Fibroblast of lung (primary cell): ENCODE data around the gene DNAI1. TPM values are rescaled to one million over a fixed set of nuclear protein-coding genes. Genes with fewer than 3 reads are reported as not detected.

Source experiments
- DNase-seq, 2 donors: peaks; one replicate each; pipeline versions ENCODE4 v3.0.0 to v3.0.0-alpha.2; 2010; ENCODE audit warnings: low read depth in 2 of 2
- H2AFZ ChIP-seq: 2 replicates; pipeline ENCODE4 v1.5.1; 2012; ENCODE audit warnings: low read length, control low read depth, inconsistent platforms
- H3K27ac ChIP-seq: 2 replicates; pipeline ENCODE4 v1.5.1; 2011; ENCODE audit warnings: low read length, control low read depth; ENCODE audit not compliant: insufficient read depth
- H3K27me3 ChIP-seq: 2 replicates; pipeline ENCODE4 v1.5.1; 2011; ENCODE audit warnings: mild to moderate bottlenecking, low read length; ENCODE audit not compliant: control insufficient read depth, insufficient read depth
- H3K36me3 ChIP-seq: 2 replicates; pipeline ENCODE4 v1.5.1; 2011; ENCODE audit warnings: low read length; ENCODE audit not compliant: control insufficient read depth, insufficient read depth
- H3K4me1 ChIP-seq: 2 replicates; pipeline ENCODE4 v1.5.1; 2011; ENCODE audit warnings: low read length; ENCODE audit not compliant: control insufficient read depth, insufficient read depth; ENCODE audit errors: extremely low read depth
- H3K4me2 ChIP-seq: 2 replicates; pipeline ENCODE4 v1.5.1; 2011; ENCODE audit warnings: low read length, control low read depth; ENCODE audit not compliant: insufficient read depth; ENCODE audit errors: extremely low read depth
- H3K4me3 ChIP-seq, 4 experiments: fragments of 200-600 bp in 1 of 4; sonication (generic) in 1 of 4; replicated peaks in 1 of 4; 2 replicates each; pipeline ENCODE4 v1.5.1; 2011 to 2016; ENCODE audit warnings: low read length in 4 of 4, low read depth in 3 of 4, mild to moderate bottlenecking in 3 of 4, control low read depth in 2 of 4, inconsistent platforms in 1 of 4, mixed read lengths in 1 of 4; ENCODE audit not compliant: insufficient read depth in 1 of 4; ENCODE audit errors: control extremely low read depth in 1 of 4
- H3K79me2 ChIP-seq: 2 replicates; pipeline ENCODE4 v1.5.1; 2012; ENCODE audit warnings: mild to moderate bottlenecking, low read length, inconsistent platforms; ENCODE audit not compliant: control insufficient read depth, insufficient read depth
- H3K9ac ChIP-seq: 2 replicates; pipeline ENCODE4 v1.5.1; 2011; ENCODE audit warnings: mild to moderate bottlenecking, low read length, control low read depth; ENCODE audit not compliant: insufficient read depth
- H3K9me3 ChIP-seq: 2 replicates; pipeline ENCODE4 v1.5.1; 2012; ENCODE audit warnings: low read depth, low read length; ENCODE audit not compliant: control insufficient read depth, insufficient read depth
- H4K20me1 ChIP-seq: 2 replicates; pipeline ENCODE4 v1.5.1; 2011; ENCODE audit warnings: low read length; ENCODE audit not compliant: control insufficient read depth, insufficient read depth; ENCODE audit errors: extremely low read depth
- EZH2 ChIP-seq: IDR thresholded peaks from 2 replicates; pipeline ENCODE4 v1.5.1; 2012; ENCODE audit warnings: low read length, control low read depth, mild to moderate bottlenecking; ENCODE audit errors: missing control alignments
- polyA plus RNA-seq, 2 donors: library from polyadenylated mRNA; depleted of rRNA in 1 of 2; stranded (reverse) in 1 of 2; unstranded in 1 of 2; fragments of >200 nt; gene quantifications; 2 replicates each; pipeline ENCODE4 v1.2.1, GENCODE V29; 2011 to 2012; ENCODE audit warnings: missing spikeins in 1 of 2
- total RNA-seq: library from RNA; depleted of rRNA; stranded (reverse); fragments of >200 nt; gene quantifications from 2 replicates; pipeline ENCODE4 v1.2.1, GENCODE V29; 2014
- TF ChIP-seq, protein P1 (sequence below), 2 donors: IDR thresholded peaks in 1 of 2; conservative IDR thresholded peaks in 1 of 2; 1 replicate in 1 of 2; 2 replicates in 1 of 2; pipeline ENCODE4 v1.5.1; 2011 to 2012; ENCODE audit warnings: low read length in 2 of 2, control low read depth in 1 of 2, inconsistent platforms in 1 of 2, low read depth in 1 of 2, mild to moderate bottlenecking in 1 of 2

DNAI1 gene
- total and polyA plus RNA-seq, 2 donors (not counting 1 experiment from before 2014, with no cell fraction given): not detected

DNA sequence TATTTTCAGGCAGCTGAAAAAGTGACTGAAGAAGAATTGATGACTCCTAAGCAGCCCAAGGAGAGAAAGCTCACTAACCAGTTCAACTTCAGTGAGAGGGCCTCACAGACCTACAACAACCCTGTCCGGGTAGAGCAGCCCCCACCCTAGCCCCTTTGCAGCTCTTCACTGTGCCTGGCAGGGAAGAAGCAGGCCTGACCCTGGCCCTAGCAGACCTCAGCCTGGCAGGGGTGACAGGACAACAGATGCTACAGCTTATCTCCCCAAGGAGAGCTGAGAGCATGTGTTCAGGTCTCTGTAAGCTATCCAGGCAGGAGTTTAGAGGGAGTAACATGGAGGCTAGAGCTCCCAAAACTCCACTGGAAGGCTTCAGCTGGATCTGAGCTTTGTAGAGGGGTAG is 31.8 kb downstream of the DNAI1 start:
- Histone ChIP-seq H3K9me3 (no peaks in the 10 kb centered on the region), H3K4me2 (no peak overlapping the region), H2AFZ (no peak overlapping the region), H3K4me3 (no peak overlapping the region), H4K20me1 (no peaks in the 10 kb centered on the region), H3K4me1 (no peaks in the 10 kb centered on the region), H3K27me3 (peaks cover 3% of the 10 kb centered on the region), H3K27ac (no peak overlapping the region), H3K36me3 (no peaks in the 10 kb centered on the region), H3K79me2 (no peaks in the 10 kb centered on the region), H3K9ac (no peak overlapping the region)
- no peak for TF ChIP-seq EZH2
- TF ChIP-seq, protein P1, sequence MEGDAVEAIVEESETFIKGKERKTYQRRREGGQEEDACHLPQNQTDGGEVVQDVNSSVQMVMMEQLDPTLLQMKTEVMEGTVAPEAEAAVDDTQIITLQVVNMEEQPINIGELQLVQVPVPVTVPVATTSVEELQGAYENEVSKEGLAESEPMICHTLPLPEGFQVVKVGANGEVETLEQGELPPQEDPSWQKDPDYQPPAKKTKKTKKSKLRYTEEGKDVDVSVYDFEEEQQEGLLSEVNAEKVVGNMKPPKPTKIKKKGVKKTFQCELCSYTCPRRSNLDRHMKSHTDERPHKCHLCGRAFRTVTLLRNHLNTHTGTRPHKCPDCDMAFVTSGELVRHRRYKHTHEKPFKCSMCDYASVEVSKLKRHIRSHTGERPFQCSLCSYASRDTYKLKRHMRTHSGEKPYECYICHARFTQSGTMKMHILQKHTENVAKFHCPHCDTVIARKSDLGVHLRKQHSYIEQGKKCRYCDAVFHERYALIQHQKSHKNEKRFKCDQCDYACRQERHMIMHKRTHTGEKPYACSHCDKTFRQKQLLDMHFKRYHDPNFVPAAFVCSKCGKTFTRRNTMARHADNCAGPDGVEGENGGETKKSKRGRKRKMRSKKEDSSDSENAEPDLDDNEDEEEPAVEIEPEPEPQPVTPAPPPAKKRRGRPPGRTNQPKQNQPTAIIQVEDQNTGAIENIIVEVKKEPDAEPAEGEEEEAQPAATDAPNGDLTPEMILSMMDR (conservative IDR thresholded peaks at IDR 0.05 in 1 of 2, IDR thresholded peaks at IDR 0.05 in 1 of 2; ENCODE audit: low read depth in 1 of 2, low read length in 2 of 2): no peak
- no peak for DNase-seq

DNA sequence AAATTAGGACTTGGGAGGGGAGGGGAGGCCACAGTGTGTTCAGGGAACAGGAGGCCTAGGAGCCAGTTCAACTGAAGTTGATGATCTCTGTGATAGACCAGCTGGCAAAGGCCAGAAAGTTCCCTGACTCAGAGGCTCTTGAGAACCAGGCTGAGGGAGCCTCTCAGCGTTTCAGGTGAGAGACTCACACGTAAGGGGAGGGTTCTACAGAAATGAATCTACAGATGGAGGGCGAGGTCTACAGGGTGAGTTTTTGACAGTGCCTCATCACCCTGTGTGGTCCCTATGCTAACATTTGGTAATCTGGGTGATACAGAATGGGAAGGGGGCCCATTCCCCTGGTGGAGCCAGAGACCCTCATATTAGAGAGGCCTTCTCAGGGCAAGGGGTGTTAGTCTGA is 32.2 kb downstream of the DNAI1 start:
- DNase-seq: no peak
- peaks cover 3% of the 10 kb centered on the region for H3K27me3 ChIP-seq
- H3K9me3 ChIP-seq: no peaks in the 10 kb centered on the region
- no peak overlapping the region for H3K27ac ChIP-seq
- H4K20me1 ChIP-seq: no peaks in the 10 kb centered on the region
- H3K9ac ChIP-seq: no peak overlapping the region
- no peak overlapping the region for H3K4me2 ChIP-seq
- H3K36me3 ChIP-seq: no peaks in the 10 kb centered on the region
- H3K79me2 ChIP-seq: no peaks in the 10 kb centered on the region
- H3K4me3 ChIP-seq: no peak overlapping the region
- H3K4me1 ChIP-seq: no peaks in the 10 kb centered on the region
- H2AFZ ChIP-seq: no peak overlapping the region
- TF ChIP-seq, protein P1 (conservative IDR thresholded peaks at IDR 0.05 in 1 of 2, IDR thresholded peaks at IDR 0.05 in 1 of 2; ENCODE audit: low read depth in 1 of 2, low read length in 2 of 2): no peak
- TF ChIP-seq EZH2: no peak

DNA sequence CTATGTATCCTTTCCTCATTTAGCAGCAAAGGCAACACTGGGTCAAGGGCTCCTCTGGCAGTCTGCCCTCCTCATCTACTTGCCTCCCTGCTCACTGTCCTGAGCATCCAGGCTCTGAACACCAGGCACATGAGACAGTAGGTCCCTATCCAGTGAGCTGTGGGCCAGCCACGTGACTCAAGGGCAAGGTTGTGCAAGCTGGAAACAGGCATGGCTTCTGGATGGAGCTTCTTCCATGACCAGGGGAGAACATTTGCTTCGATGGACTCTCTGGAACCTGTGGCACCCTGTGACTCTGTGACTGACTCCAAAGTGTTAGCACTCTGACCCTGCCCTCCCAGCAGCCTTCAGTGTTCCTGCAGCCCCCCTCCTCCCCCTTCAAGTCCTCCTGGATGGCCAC is 33.0 kb downstream of the DNAI1 start:
- Histone ChIP-seq H4K20me1 (no peaks in the 10 kb centered on the region), H3K4me3 (no peak overlapping the region), H3K79me2 (no peaks in the 10 kb centered on the region), H3K4me1 (no peaks in the 10 kb centered on the region), H2AFZ (no peak overlapping the region), H3K27me3 (peaks cover 3% of the 10 kb centered on the region), H3K9me3 (no peaks in the 10 kb centered on the region), H3K36me3 (no peaks in the 10 kb centered on the region), H3K9ac (no peak overlapping the region), H3K4me2 (no peak overlapping the region), H3K27ac (no peak overlapping the region)
- TF ChIP-seq, protein P1 (conservative IDR thresholded peaks at IDR 0.05 in 1 of 2, IDR thresholded peaks at IDR 0.05 in 1 of 2; ENCODE audit: low read depth in 1 of 2, low read length in 2 of 2): no peak
- TF ChIP-seq EZH2: no peak
- no peak for DNase-seq
